HFFc6 (cell line): Measurements from ENCODE around the gene SELENOT. TPM values are rescaled to one million over a fixed set of nuclear protein-coding genes. Genes with fewer than 3 reads are reported as not detected.

Experiments used
- DNase-seq: peaks from one replicate; pipeline ENCODE4 v3.0.0-alpha.2; 2018
- H3K27ac Mint-ChIP-seq: 2 replicates; pipeline ENCODE4 v1.8.0; 2020; ENCODE audit warnings: mild to moderate bottlenecking, mixed read lengths
- H3K27me3 Mint-ChIP-seq: 2 replicates; pipeline ENCODE4 v1.8.0; 2021; ENCODE audit warnings: mild to moderate bottlenecking, moderate library complexity, mixed read lengths; ENCODE audit not compliant: insufficient read depth
- H3K36me3 Mint-ChIP-seq: 2 replicates; pipeline ENCODE4 v1.8.0; 2021; ENCODE audit warnings: low read depth, mixed read lengths
- H3K4me1 Mint-ChIP-seq: 2 replicates; pipeline ENCODE4 v1.8.0; 2020; ENCODE audit warnings: low read depth, mixed read lengths
- H3K4me3 Mint-ChIP-seq: 2 replicates; pipeline ENCODE4 v1.8.0; 2020; ENCODE audit warnings: mild to moderate bottlenecking, moderate library complexity, mixed read lengths
- H3K9me3 Mint-ChIP-seq: 2 replicates; pipeline ENCODE4 v1.8.0; 2020; ENCODE audit warnings: mild to moderate bottlenecking, mixed read lengths
- long read RNA-seq: library from polyadenylated mRNA; unstranded; transcript quantifications from one replicate; pipeline ENCODE4 v2.0.0, GENCODE V29; 2019
- total RNA-seq, 6 experiments: library from RNA; stranded (reverse); fragmentation: NEBNext Ultra II Directional; extraction: Animal tissue kit (Norgen Biotek cat#: 25700); gene quantifications; 2 replicates in 1 of 6; 3 replicates in 5 of 6; pipeline ENCODE4 v1.2.3, GENCODE V29; 2021
- TF ChIP-seq, protein P1 (sequence below): fragments of 200-600 bp; sonication (generic); IDR thresholded peaks from 2 replicates; pipeline ENCODE4 v1.5.0; 2021; ENCODE audit warnings: antibody characterized with exemption, mild to moderate bottlenecking

SELENOT gene, protein sequence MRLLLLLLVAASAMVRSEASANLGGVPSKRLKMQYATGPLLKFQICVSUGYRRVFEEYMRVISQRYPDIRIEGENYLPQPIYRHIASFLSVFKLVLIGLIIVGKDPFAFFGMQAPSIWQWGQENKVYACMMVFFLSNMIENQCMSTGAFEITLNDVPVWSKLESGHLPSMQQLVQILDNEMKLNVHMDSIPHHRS
- 100 to 1,000 TPM; 144 to 189 (median 180) TPM for total RNA-seq
- long read RNA-seq, transcript SELENOT-205 (6 exons, 1,078 nt): minor isoform, 7 of 355 reads
- long read RNA-seq, transcript SELENOT-202 (6 exons, 3,469 nt): major isoform, 321 of 355 reads
- long read RNA-seq, partial matches to known transcripts: 6 of 355 reads
- long read RNA-seq, other reads (novel, unspliced or antisense): 18 of 355 reads

DNA sequence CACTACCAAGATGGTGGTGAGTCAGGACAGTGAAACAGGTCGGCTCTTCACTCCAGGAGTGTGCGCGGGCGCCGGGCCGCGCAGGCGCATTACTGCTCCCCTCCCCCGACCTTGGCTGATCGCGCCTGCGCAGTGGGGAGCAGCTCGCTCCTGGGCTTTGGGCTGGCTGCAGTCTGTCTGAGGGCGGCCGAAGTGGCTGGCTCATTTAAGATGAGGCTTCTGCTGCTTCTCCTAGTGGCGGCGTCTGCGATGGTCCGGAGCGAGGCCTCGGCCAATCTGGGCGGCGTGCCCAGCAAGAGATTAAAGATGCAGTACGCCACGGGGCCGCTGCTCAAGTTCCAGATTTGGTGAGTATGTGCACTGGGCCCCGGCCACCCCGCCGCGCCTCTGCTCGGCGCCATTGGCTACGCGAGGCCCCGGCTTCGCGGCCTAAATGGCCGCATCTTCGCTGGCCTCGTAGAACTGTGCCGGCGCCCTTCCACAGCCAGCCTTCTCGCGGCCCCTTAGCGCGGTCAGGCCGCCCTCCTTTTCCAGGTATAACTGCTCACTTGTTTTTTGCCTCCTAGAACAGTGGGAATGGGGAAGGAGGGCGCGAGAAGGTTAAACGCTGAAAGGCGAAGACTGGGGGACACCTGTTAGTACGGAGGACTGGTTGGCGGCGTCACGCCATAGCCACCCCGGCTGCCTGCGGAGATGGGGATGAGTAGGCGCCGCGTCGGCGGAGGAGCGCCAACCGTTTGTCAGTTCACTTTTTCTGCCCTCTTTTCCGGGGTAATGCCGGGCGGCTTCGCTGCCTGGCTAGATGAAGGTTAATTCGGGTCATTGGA is at the start of gene SELENOT:
SELENOT (plus strand) TSS at position 169 of the 827 bp plus-strand sequence; CDS start at position 211, 42 bp downstream.
- H3K36me3 Mint-ChIP-seq: peaks cover 22% of the 10 kb centered on the region
- DNase-seq: peak; percentile 96
- no peaks in the 10 kb centered on the region; the same call in 1 of the 2 replicates for H3K27me3 Mint-ChIP-seq
- peaks cover 70% of the 10 kb centered on the region for H3K4me1 Mint-ChIP-seq
- TF ChIP-seq, protein P1, sequence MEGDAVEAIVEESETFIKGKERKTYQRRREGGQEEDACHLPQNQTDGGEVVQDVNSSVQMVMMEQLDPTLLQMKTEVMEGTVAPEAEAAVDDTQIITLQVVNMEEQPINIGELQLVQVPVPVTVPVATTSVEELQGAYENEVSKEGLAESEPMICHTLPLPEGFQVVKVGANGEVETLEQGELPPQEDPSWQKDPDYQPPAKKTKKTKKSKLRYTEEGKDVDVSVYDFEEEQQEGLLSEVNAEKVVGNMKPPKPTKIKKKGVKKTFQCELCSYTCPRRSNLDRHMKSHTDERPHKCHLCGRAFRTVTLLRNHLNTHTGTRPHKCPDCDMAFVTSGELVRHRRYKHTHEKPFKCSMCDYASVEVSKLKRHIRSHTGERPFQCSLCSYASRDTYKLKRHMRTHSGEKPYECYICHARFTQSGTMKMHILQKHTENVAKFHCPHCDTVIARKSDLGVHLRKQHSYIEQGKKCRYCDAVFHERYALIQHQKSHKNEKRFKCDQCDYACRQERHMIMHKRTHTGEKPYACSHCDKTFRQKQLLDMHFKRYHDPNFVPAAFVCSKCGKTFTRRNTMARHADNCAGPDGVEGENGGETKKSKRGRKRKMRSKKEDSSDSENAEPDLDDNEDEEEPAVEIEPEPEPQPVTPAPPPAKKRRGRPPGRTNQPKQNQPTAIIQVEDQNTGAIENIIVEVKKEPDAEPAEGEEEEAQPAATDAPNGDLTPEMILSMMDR: peak; percentile 67
- no peaks in the 10 kb centered on the region for H3K9me3 Mint-ChIP-seq
- peak within 1 kb of the TSS; percentile 97 for H3K27ac Mint-ChIP-seq
- peak within 1 kb of the TSS; percentile 94 for H3K4me3 Mint-ChIP-seq

DNA sequence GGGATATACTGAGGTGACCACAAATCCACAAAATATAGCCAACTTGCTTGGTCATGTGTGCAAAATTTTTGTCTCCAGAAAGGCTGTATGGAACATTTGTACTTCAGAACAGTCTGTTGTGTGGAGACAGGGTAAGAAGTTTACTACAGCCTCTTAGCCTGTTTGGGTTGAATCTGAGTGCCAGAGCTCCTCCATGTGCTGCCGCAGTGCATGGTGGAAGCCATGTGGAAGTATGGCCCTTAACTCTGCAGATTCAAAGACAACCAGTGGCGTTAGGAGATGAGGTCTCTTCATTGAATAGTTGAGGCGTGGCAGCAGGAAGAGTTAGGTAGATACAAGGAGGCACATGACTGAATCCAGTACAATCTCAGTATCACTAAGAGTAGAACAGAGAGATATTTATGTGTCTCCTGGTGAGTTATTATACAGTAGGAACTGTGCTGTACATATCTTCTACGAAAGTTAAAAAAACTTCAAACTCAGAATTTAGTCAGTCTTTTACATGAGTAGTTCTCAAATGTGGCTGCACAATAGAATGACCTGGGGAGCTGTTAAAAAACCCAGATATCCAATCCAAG is 47.2 kb upstream of the SELENOT start:
- H3K27ac Mint-ChIP-seq: peak overlapping the region; percentile 54; the same call in 1 of the 2 replicates
- DNase-seq: no peak
- H3K4me1 Mint-ChIP-seq: peaks cover 22% of the 10 kb centered on the region
- no peak overlapping the region for H3K4me3 Mint-ChIP-seq
- TF ChIP-seq, protein P1: no peak
- H3K36me3 Mint-ChIP-seq: peaks cover 23% of the 10 kb centered on the region
- H3K27me3 Mint-ChIP-seq: no peaks in the 10 kb centered on the region
- H3K9me3 Mint-ChIP-seq: no peaks in the 10 kb centered on the region

DNA sequence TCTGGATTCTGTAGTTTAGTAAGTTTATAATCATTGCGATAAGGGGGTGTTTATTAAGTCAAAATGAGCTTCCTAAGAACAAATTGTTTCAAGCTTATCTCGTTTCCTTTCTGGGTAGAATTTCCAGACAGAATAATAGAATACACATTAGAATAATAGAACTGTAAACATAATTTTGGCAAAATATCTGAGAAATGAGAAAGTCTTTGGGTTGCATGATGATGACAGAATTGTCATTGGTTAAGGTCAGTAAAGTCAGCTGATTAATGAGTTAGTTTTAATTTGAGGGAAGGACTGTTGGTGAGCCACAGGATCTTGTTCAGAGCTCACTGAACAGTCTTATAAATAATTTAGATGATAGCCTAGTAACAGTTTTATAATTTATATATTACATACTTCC is 46.3 kb upstream of the SELENOT start:
- Mint-ChIP-seq H3K27ac (no peak overlapping the region), H3K27me3 (no peaks in the 10 kb centered on the region), H3K4me1 (peaks cover 22% of the 10 kb centered on the region), H3K4me3 (no peak overlapping the region), H3K9me3 (no peaks in the 10 kb centered on the region), H3K36me3 (peaks cover 23% of the 10 kb centered on the region)
- TF ChIP-seq, protein P1: no peak
- DNase-seq: no peak

DNA sequence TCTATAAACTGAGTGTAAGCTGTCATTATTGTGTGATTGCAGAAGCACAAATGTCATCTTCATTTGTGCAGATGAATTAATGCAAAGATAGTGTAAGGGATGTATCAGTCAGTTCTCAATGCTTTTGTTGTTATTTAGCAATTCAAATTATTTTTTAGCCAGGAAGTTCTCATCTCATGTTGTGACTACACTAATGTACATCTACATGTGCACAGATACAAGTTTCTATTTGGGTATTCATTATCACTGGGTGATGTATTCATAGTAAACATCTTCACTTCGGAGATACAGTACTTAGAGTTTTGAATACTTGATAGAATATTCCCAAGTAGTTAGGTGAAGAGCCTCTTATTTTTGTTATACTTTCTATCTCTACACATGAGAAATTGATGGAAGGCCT is 45.4 kb upstream of the SELENOT start:
- no peaks in the 10 kb centered on the region for H3K27me3 Mint-ChIP-seq
- H3K36me3 Mint-ChIP-seq: peaks cover 27% of the 10 kb centered on the region
- no peak overlapping the region for H3K4me3 Mint-ChIP-seq
- no peak for DNase-seq
- peaks cover 22% of the 10 kb centered on the region for H3K4me1 Mint-ChIP-seq
- TF ChIP-seq, protein P1: no peak
- H3K27ac Mint-ChIP-seq: no peak overlapping the region
- no peaks in the 10 kb centered on the region for H3K9me3 Mint-ChIP-seq

DNA sequence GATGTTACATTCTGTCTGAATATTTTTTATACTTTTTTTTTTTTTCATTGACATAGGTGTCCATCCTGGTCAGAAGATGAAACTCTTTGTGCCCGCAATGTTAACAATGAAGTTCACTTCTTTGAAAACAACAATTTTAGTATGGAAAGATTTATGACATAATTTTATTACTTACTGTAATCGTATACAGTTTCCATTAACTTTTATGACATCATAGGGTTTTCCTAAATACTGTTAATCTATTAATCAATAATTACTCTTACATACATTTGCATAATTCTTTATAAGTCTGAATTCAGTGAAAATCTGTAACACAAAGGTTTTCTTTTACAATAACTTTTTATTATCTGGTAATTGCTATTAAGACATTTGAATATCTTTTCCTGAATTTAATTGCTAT is 38.9 kb upstream of the SELENOT start:
- H3K4me3 Mint-ChIP-seq: no peak overlapping the region
- peaks cover 21% of the 10 kb centered on the region; the same call in 1 of the 2 replicates for H3K36me3 Mint-ChIP-seq
- DNase-seq: no peak
- H3K27me3 Mint-ChIP-seq: no peaks in the 10 kb centered on the region
- TF ChIP-seq, protein P1: no peak
- H3K4me1 Mint-ChIP-seq: no peaks in the 10 kb centered on the region
- no peak overlapping the region for H3K27ac Mint-ChIP-seq
- H3K9me3 Mint-ChIP-seq: no peaks in the 10 kb centered on the region
